ENCODE measurements around the gene CYB5RL.

The CYB5RL gene

GRCh38 chr1:54200519-54200997, 728 bp upstream of the CYB5RL start:
- DNase-seq (ENCODE audit: low read depth, low spot score), result no peak
- TF ChIP-seq YY1 (IDR thresholded peaks at IDR 0.05; ENCODE audit: insufficient read depth, insufficient read length), result no peak
- Histone ChIP-seq H3K27me3 (ENCODE audit: insufficient read depth, insufficient read length) (no peaks in the 10 kb centered on the region), H3K9ac (ENCODE audit: insufficient read length, low read depth) (peak overlapping the region; percentile 99), H3K36me3 (ENCODE audit: insufficient read depth, insufficient read length, low read length) (peaks cover 56% of the 10 kb centered on the region), H3K4me3 (ENCODE audit: insufficient read length, low read depth) (peak overlapping the region; percentile 99), H3K4me1 (ENCODE audit: insufficient read depth, insufficient read length) (peaks cover 2% of the 10 kb centered on the region), H3K9me3 (ENCODE audit: insufficient read depth, low read length) (no peaks in the 10 kb centered on the region)

- peaks cover 2% of the 10 kb centered on the region for H3K4me1 ChIP-seq (ENCODE audit: insufficient read depth, insufficient read length)
- H3K36me3 ChIP-seq (ENCODE audit: insufficient read depth, insufficient read length, low read length), result peaks cover 56% of the 10 kb centered on the region
- H3K9me3 ChIP-seq (ENCODE audit: insufficient read depth, low read length), result no peaks in the 10 kb centered on the region
- H3K4me3 ChIP-seq (ENCODE audit: insufficient read length, low read depth), result peak overlapping the region; percentile 99
- H3K9ac ChIP-seq (ENCODE audit: insufficient read length, low read depth), result peak overlapping the region; percentile 89
- TF ChIP-seq YY1 (IDR thresholded peaks at IDR 0.05; ENCODE audit: insufficient read depth, insufficient read length), result no peak
- no peak for TF ChIP-seq ZNF274 (IDR thresholded peaks at IDR 0.05; ENCODE audit: low read depth, low read length)
- no peak for TF ChIP-seq SUZ12 (IDR thresholded peaks at IDR 0.05; ENCODE audit: extremely low read depth, insufficient read depth, insufficient read length)
- DNase-seq (ENCODE audit: low read depth, low spot score), result no peak
- no peaks in the 10 kb centered on the region for H3K27me3 ChIP-seq (ENCODE audit: insufficient read depth, insufficient read length)
These were observed 572 bp downstream of the CYB5RL start for GRCh38 chr1:54199151-54199764.

- TF ChIP-seq YY1 (IDR thresholded peaks at IDR 0.05; ENCODE audit: insufficient read depth, insufficient read length) (no peak), SUZ12 (IDR thresholded peaks at IDR 0.05; ENCODE audit: extremely low read depth, insufficient read depth, insufficient read length) (no peak), ZNF274 (IDR thresholded peaks at IDR 0.05; ENCODE audit: low read depth, low read length) (no peak)
- no peaks in the 10 kb centered on the region for H3K27me3 ChIP-seq (ENCODE audit: insufficient read depth, insufficient read length)
- H3K9ac ChIP-seq (ENCODE audit: insufficient read length, low read depth), result no peak overlapping the region
- DNase-seq (ENCODE audit: low read depth, low spot score), result no peak
- no peaks in the 10 kb centered on the region for H3K4me1 ChIP-seq (ENCODE audit: insufficient read depth, insufficient read length)
- peaks cover 56% of the 10 kb centered on the region for H3K36me3 ChIP-seq (ENCODE audit: insufficient read depth, insufficient read length, low read length)
- no peaks in the 10 kb centered on the region for H3K9me3 ChIP-seq (ENCODE audit: insufficient read depth, low read length)
- H3K4me3 ChIP-seq (ENCODE audit: insufficient read length, low read depth), result no peak overlapping the region
These were observed 6.4 kb downstream of the CYB5RL start for GRCh38 chr1:54193453-54193852.

DNA sequence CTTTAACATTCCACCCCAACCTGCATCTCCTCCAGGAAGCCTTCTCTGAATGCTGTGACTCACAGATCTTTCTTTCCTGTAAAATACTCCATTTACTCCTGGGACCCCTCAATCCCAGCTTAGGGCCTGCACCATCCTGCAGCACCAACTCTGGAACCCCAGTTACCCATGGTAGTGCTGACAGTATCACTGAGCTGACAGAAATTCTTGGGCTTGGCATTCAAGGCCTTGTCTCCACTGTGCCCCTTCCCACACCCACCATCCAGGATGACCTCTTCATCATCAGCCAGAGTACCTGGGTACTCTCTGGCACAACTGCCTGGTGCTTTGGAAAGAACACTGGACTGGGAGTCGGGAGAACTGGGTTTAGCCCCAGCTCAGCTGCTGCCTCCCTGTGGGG, 8.3 kb downstream of the CYB5RL start:
- H3K4me1 ChIP-seq (ENCODE audit: insufficient read depth, insufficient read length), result no peaks in the 10 kb centered on the region
- no peaks in the 10 kb centered on the region for H3K27me3 ChIP-seq (ENCODE audit: insufficient read depth, insufficient read length)

DNA sequence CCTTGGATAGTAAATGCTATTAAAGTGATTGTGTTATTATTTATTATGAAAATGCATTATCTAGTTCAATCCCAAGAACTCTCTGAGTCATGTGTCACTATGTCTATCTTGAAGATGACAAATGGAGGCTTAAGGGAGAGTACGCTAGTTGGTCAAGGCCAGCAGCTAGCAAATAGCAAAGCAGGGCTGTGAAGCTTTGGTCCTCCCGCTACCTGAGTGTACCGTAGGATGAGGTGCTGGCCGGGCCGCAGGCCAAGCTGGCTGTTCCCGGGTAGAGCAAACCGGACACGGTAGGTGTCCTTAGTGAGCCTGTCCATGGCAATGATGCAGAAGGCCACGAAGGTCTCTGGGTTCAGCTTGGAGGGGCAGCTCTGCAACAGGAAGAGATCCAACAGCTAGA, 9.3 kb downstream of the CYB5RL start:
- Histone ChIP-seq H3K27me3 (ENCODE audit: insufficient read depth, insufficient read length) (no peaks in the 10 kb centered on the region), H3K4me3 (ENCODE audit: insufficient read length, low read depth) (no peak overlapping the region), H3K4me1 (ENCODE audit: insufficient read depth, insufficient read length) (no peaks in the 10 kb centered on the region), H3K9me3 (ENCODE audit: insufficient read depth, low read length) (no peaks in the 10 kb centered on the region), H3K9ac (ENCODE audit: insufficient read length, low read depth) (no peak overlapping the region), H3K36me3 (ENCODE audit: insufficient read depth, insufficient read length, low read length) (peaks cover 61% of the 10 kb centered on the region)
- no peak for DNase-seq (ENCODE audit: low read depth, low spot score)
- TF ChIP-seq SUZ12 (IDR thresholded peaks at IDR 0.05; ENCODE audit: extremely low read depth, insufficient read depth, insufficient read length) (no peak), ZNF274 (IDR thresholded peaks at IDR 0.05; ENCODE audit: low read depth, low read length) (no peak), YY1 (IDR thresholded peaks at IDR 0.05; ENCODE audit: insufficient read depth, insufficient read length) (no peak)

More for the DNA sequence above, 8.3 kb downstream of the CYB5RL start:
- TF ChIP-seq SUZ12 (IDR thresholded peaks at IDR 0.05; ENCODE audit: extremely low read depth, insufficient read depth, insufficient read length), result no peak
- TF ChIP-seq ZNF274 (IDR thresholded peaks at IDR 0.05; ENCODE audit: low read depth, low read length), result no peak
- TF ChIP-seq YY1 (IDR thresholded peaks at IDR 0.05; ENCODE audit: insufficient read depth, insufficient read length), result no peak
- no peaks in the 10 kb centered on the region for H3K9me3 ChIP-seq (ENCODE audit: insufficient read depth, low read length)
- H3K9ac ChIP-seq (ENCODE audit: insufficient read length, low read depth), result no peak overlapping the region
- no peak overlapping the region for H3K4me3 ChIP-seq (ENCODE audit: insufficient read length, low read depth)
- H3K36me3 ChIP-seq (ENCODE audit: insufficient read depth, insufficient read length, low read length), result peaks cover 67% of the 10 kb centered on the region
- DNase-seq (ENCODE audit: low read depth, low spot score), result no peak

GRCh38 chr1:54188291-54188690, 11.5 kb downstream of the CYB5RL start:
- Histone ChIP-seq H3K9me3 (ENCODE audit: insufficient read depth, low read length) (no peaks in the 10 kb centered on the region), H3K9ac (ENCODE audit: insufficient read length, low read depth) (no peak overlapping the region), H3K27me3 (ENCODE audit: insufficient read depth, insufficient read length) (no peaks in the 10 kb centered on the region), H3K4me1 (ENCODE audit: insufficient read depth, insufficient read length) (no peaks in the 10 kb centered on the region), H3K4me3 (ENCODE audit: insufficient read length, low read depth) (no peak overlapping the region), H3K36me3 (ENCODE audit: insufficient read depth, insufficient read length, low read length) (peaks cover 48% of the 10 kb centered on the region)
- DNase-seq (ENCODE audit: low read depth, low spot score), result no peak
- TF ChIP-seq YY1 (IDR thresholded peaks at IDR 0.05; ENCODE audit: insufficient read depth, insufficient read length) (no peak), ZNF274 (IDR thresholded peaks at IDR 0.05; ENCODE audit: low read depth, low read length) (no peak), SUZ12 (IDR thresholded peaks at IDR 0.05; ENCODE audit: extremely low read depth, insufficient read depth, insufficient read length) (no peak)

DNA sequence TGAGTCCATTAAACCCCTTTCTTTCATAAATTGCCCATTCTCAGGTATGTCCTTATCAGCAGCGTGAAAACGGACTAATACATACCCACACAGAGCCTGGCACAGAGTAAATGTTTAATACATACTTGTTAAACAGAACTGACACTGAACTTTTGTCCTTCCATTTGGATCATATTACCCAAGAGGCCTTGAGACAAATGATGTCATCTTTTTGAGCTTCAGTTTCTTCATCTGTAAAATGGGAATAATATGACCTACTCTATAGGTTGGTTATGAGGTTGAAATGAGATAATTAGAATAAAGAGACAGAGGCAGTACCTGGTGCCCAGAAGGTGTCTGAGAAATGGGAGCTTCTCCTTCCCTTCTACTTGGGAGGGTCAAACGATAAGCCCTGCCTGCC, 13.8 kb downstream of the CYB5RL start:
- Histone ChIP-seq H3K9ac (ENCODE audit: insufficient read length, low read depth) (no peak overlapping the region), H3K4me3 (ENCODE audit: insufficient read length, low read depth) (no peak overlapping the region), H3K27me3 (ENCODE audit: insufficient read depth, insufficient read length) (no peaks in the 10 kb centered on the region), H3K4me1 (ENCODE audit: insufficient read depth, insufficient read length) (peaks cover 2% of the 10 kb centered on the region), H3K36me3 (ENCODE audit: insufficient read depth, insufficient read length, low read length) (peaks cover 38% of the 10 kb centered on the region), H3K9me3 (ENCODE audit: insufficient read depth, low read length) (no peaks in the 10 kb centered on the region)
- DNase-seq (ENCODE audit: low read depth, low spot score), result no peak
- TF ChIP-seq SUZ12 (IDR thresholded peaks at IDR 0.05; ENCODE audit: extremely low read depth, insufficient read depth, insufficient read length) (no peak), YY1 (IDR thresholded peaks at IDR 0.05; ENCODE audit: insufficient read depth, insufficient read length) (no peak), ZNF274 (IDR thresholded peaks at IDR 0.05; ENCODE audit: low read depth, low read length) (no peak)

Data from NT2/D1 (cell line).